Measurements from ENCODE around the gene SH3GL3. TPM values are rescaled to one million over a fixed set of nuclear protein-coding genes. Genes with fewer than 3 reads are reported as not detected.

Gene SH3GL3
- total RNA-seq, 2 experiments from 2014 or later: not detected

DNA sequence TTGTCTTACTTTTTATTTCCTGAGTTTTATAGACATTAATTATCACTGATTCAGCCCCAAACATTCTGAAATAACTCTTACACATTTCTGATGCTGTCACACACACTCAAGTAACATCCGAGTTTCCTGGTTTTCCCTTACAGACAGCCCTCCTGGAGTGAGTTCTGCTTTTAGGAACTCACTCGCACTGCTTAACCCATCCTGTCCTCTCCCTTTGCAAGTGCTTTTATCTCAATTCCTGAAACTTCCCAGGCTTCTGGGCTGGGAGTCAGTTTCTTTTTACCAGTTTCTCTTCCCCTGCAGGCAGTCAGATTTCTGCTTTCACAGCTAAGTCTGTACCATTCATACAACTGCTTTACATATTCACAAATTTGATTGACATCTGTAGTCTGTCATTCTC, 15.6 kb upstream of the SH3GL3 start:
- Histone ChIP-seq H3K9me3 (ENCODE audit: low read length) (no peaks in the 10 kb centered on the region), H3K79me2 (ENCODE audit: insufficient read depth, low read depth, low read length) (no peaks in the 10 kb centered on the region), H3K4me1 (ENCODE audit: insufficient read depth, low read length, poor library complexity, severe bottlenecking) (no peaks in the 10 kb centered on the region), H4K20me1 (ENCODE audit: insufficient read depth, low read length) (no peaks in the 10 kb centered on the region), H2AFZ (ENCODE audit: low read length) (no peak overlapping the region), H3K4me3 (ENCODE audit: low read depth, low read length, poor library complexity, severe bottlenecking) (no peak overlapping the region), H3K9me2 (ENCODE audit: insufficient read depth, low read length) (no peaks in the 10 kb centered on the region), H3K4me2 (ENCODE audit: low read length) (no peak overlapping the region), H3K27ac (ENCODE audit: low read depth, low read length, poor library complexity, severe bottlenecking) (no peak overlapping the region), H3K36me3 (ENCODE audit: insufficient read depth, low read length) (no peaks in the 10 kb centered on the region)
- no peak for TF ChIP-seq EZH2phosphoT487 (IDR thresholded peaks at IDR 0.05; ENCODE audit: borderline replicate concordance, low read depth, low read length)
- TF ChIP-seq, protein P1, sequence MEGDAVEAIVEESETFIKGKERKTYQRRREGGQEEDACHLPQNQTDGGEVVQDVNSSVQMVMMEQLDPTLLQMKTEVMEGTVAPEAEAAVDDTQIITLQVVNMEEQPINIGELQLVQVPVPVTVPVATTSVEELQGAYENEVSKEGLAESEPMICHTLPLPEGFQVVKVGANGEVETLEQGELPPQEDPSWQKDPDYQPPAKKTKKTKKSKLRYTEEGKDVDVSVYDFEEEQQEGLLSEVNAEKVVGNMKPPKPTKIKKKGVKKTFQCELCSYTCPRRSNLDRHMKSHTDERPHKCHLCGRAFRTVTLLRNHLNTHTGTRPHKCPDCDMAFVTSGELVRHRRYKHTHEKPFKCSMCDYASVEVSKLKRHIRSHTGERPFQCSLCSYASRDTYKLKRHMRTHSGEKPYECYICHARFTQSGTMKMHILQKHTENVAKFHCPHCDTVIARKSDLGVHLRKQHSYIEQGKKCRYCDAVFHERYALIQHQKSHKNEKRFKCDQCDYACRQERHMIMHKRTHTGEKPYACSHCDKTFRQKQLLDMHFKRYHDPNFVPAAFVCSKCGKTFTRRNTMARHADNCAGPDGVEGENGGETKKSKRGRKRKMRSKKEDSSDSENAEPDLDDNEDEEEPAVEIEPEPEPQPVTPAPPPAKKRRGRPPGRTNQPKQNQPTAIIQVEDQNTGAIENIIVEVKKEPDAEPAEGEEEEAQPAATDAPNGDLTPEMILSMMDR (conservative IDR thresholded peaks at IDR 0.05; ENCODE audit: low read length): no peak
- intact Hi-C loops (cut with micrococcal nuclease; ENCODE audit: unreplicated experiment): no loop called here
- no peak for DNase-seq (ENCODE audit: low spot score)
- BruUV-seq (replicated peaks): no TSS peak
- POLR2A ChIA-PET: no interaction called here
- CTCF ChIA-PET (ENCODE audit: unreplicated experiment): no interaction called here

DNA sequence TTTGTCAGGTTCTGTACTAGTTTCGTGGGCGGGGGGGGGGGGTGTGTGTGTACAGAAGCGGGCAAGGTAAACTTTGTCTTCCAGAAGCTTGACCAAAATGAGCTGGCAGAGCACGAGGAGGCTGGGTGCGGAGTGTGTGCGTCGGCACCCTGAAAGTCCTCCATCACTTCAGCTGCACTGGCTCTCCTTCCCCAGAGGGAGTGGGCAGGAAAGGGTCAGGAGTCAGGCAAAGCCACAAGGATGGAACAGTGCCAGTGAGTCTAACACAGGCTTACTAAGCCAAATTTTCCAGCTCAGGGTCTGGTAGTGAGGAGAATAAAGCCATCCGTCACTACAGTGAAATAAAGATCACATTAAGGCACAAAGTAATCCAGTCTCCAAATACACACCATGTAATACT, 11.9 kb upstream of the SH3GL3 start:
- intact Hi-C loops (cut with micrococcal nuclease; ENCODE audit: unreplicated experiment): loop anchor here (5.0 kb wide), 1 partner anchor 587 kb away; no protein-coding TSS in a partner anchor
- BruUV-seq (replicated peaks): no TSS peak
- Histone ChIP-seq H3K4me2 (ENCODE audit: low read length) (no peak overlapping the region), H3K4me1 (ENCODE audit: insufficient read depth, low read length, poor library complexity, severe bottlenecking) (no peaks in the 10 kb centered on the region), H3K36me3 (ENCODE audit: insufficient read depth, low read length) (no peaks in the 10 kb centered on the region), H4K20me1 (ENCODE audit: insufficient read depth, low read length) (no peaks in the 10 kb centered on the region), H2AFZ (ENCODE audit: low read length) (no peak overlapping the region), H3K27ac (ENCODE audit: low read depth, low read length, poor library complexity, severe bottlenecking) (no peak overlapping the region), H3K4me3 (ENCODE audit: low read depth, low read length, poor library complexity, severe bottlenecking) (no peak overlapping the region), H3K9me3 (ENCODE audit: low read length) (no peaks in the 10 kb centered on the region), H3K9me2 (ENCODE audit: insufficient read depth, low read length) (no peaks in the 10 kb centered on the region), H3K79me2 (ENCODE audit: insufficient read depth, low read depth, low read length) (no peaks in the 10 kb centered on the region)
- CTCF ChIA-PET (ENCODE audit: unreplicated experiment): interaction anchor here (0.6 kb wide), 1 partner anchor 52 kb away, joined by 3 read pairs; no protein-coding TSS in a partner anchor
- TF ChIP-seq EZH2phosphoT487 (IDR thresholded peaks at IDR 0.05; ENCODE audit: borderline replicate concordance, low read depth, low read length): no peak
- TF ChIP-seq, protein P1 (conservative IDR thresholded peaks at IDR 0.05; ENCODE audit: low read length): no peak
- POLR2A ChIA-PET: interaction anchor here (0.9 kb wide), 1 partner anchor 9 kb away, joined by 3 read pairs; no protein-coding TSS in a partner anchor
- no peak for DNase-seq (ENCODE audit: low spot score)

DNA sequence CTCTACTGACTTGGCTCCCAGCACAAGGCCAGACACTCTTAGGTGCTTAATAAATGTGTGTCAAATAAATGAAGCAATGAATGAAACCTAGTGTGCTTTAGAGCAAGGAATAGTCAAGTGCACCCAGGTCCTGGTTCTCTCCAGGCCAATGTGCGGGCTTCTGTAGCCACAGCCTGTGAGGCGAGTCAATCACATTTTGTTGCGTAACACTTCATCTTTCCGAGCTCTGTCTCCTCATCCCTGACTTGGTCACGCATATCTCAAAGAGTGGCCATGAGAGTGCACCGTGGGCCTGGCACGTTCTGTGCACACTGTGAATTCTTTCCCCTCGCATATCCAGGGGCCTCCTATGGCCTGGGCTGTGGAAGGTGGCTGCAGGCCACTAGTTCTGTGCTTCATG, 11.4 kb upstream of the SH3GL3 start:
- Histone ChIP-seq H2AFZ (ENCODE audit: low read length) (no peak overlapping the region), H3K4me2 (ENCODE audit: low read length) (no peak overlapping the region), H3K4me1 (ENCODE audit: insufficient read depth, low read length, poor library complexity, severe bottlenecking) (no peaks in the 10 kb centered on the region), H3K36me3 (ENCODE audit: insufficient read depth, low read length) (no peaks in the 10 kb centered on the region), H3K4me3 (ENCODE audit: low read depth, low read length, poor library complexity, severe bottlenecking) (no peak overlapping the region), H3K9me3 (ENCODE audit: low read length) (no peaks in the 10 kb centered on the region), H3K9me2 (ENCODE audit: insufficient read depth, low read length) (no peaks in the 10 kb centered on the region), H3K27ac (ENCODE audit: low read depth, low read length, poor library complexity, severe bottlenecking) (no peak overlapping the region), H4K20me1 (ENCODE audit: insufficient read depth, low read length) (no peaks in the 10 kb centered on the region), H3K79me2 (ENCODE audit: insufficient read depth, low read depth, low read length) (no peaks in the 10 kb centered on the region)
- POLR2A ChIA-PET: interaction anchor here (0.9 kb wide), 1 partner anchor 9 kb away, joined by 3 read pairs; no protein-coding TSS in a partner anchor
- CTCF ChIA-PET (ENCODE audit: unreplicated experiment): interaction anchor here (0.6 to 0.8 kb wide), 2 partner anchors 52 to 187 kb away, joined by 3 to 4 read pairs; no protein-coding TSS in a partner anchor
- intact Hi-C loops (cut with micrococcal nuclease; ENCODE audit: unreplicated experiment): loop anchor here (2.0 to 5.0 kb wide), 2 partner anchors 187 to 587 kb away; no protein-coding TSS in a partner anchor
- BruUV-seq (replicated peaks): no TSS peak
- DNase-seq (ENCODE audit: low spot score): no peak
- TF ChIP-seq, protein P1 (conservative IDR thresholded peaks at IDR 0.05; ENCODE audit: low read length): no peak
- no peak for TF ChIP-seq EZH2phosphoT487 (IDR thresholded peaks at IDR 0.05; ENCODE audit: borderline replicate concordance, low read depth, low read length)

Measured in OCI-LY7 (cell line).